Peyer's patch (tissue), 4 donors: ENCODE data around the gene NUP98.

Experiments used
- CTCF ChIP-seq, 6 experiments: fragments of 450-650 bp in 4 of 6; fragments of 200-600 bp in 2 of 6; sonication (generic) in 1 of 6; IDR thresholded peaks; one replicate each; pipeline ENCODE4 v1.5.1; 2017 to 2019; ENCODE audit warnings: antibody characterized with exemption in 6 of 6, mild to moderate bottlenecking in 3 of 6, moderate library complexity in 1 of 6
- POLR2A ChIP-seq, 2 donors: fragments of 450-650 bp; IDR thresholded peaks; one replicate each; pipeline ENCODE4 v1.5.1; 2017; ENCODE audit warnings: antibody characterized with exemption in 2 of 2, mild to moderate bottlenecking in 2 of 2, moderate library complexity in 2 of 2

- TF ChIP-seq POLR2A (IDR thresholded peaks at IDR 0.05) (no peak), CTCF (IDR thresholded peaks at IDR 0.05) (no peak)
Measured at GRCh38 chr11:3822312-3822711, 25.0 kb upstream of the NUP98 start.
